Panc1 (cell line): ENCODE measurements around the gene ETV4.

Source experiments
- POLR2AphosphoS5 ChIP-seq: IDR thresholded peaks from 2 replicates; pipeline ENCODE4 v1.6.1; 2012; ENCODE audit warnings: mild to moderate bottlenecking, low read depth, low read length, moderate library complexity
- TF ChIP-seq, protein P1 (sequence below): fragments of 450-650 bp; IDR thresholded peaks from 2 replicates; pipeline ENCODE4 v1.5.1; 2017; ENCODE audit warnings: mild to moderate bottlenecking

DNA sequence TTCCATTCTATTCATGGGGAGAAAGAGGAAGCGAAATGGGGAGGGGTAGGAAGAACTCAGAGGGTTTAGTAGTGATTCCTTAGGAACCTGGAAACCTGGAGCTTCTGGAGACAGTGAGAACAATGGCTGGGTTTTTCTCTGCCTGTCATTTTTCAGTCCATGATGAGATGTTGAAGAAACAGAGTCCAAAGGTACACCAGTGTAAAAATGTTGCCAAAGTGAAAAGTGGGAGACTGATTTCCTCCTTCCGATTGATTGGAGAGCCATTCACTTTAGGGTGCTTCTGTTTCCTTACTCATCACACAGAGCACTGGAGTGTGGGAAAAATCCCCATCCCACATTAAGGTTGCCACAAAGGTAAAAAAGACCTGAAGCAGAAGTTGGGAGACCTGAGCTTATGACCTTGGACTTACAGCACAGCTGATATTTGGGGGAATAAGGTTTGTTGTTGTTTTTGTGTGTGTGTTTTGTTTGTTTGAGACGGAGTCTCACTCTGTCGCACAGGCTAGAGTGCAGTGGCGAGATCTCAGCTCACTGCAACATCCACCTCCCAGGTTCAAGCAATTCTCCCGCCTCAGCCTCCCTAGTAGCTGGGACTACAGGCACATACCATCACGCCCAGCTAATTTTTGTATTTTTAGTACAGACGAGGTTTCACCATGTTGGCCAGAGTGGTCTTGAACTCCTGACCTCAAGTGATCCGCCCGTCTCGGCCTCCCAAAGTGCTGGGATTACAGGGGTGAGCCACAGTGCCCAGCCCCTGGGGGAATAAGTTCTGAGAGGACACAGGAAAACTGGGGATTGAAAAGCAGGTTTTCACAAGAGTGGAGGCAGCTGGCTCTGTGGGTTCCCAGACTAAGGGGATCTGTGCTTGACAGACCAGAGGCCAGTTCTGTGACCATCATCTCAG, 63.8 kb downstream of the ETV4 start:
- no peak for TF ChIP-seq POLR2AphosphoS5
- TF ChIP-seq, protein P1, sequence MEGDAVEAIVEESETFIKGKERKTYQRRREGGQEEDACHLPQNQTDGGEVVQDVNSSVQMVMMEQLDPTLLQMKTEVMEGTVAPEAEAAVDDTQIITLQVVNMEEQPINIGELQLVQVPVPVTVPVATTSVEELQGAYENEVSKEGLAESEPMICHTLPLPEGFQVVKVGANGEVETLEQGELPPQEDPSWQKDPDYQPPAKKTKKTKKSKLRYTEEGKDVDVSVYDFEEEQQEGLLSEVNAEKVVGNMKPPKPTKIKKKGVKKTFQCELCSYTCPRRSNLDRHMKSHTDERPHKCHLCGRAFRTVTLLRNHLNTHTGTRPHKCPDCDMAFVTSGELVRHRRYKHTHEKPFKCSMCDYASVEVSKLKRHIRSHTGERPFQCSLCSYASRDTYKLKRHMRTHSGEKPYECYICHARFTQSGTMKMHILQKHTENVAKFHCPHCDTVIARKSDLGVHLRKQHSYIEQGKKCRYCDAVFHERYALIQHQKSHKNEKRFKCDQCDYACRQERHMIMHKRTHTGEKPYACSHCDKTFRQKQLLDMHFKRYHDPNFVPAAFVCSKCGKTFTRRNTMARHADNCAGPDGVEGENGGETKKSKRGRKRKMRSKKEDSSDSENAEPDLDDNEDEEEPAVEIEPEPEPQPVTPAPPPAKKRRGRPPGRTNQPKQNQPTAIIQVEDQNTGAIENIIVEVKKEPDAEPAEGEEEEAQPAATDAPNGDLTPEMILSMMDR: no peak
